HG03521 (cell line): Measurements from ENCODE around the gene KCNG1.
"Not testable (repeated sequence)": the region's sequence is repeated elsewhere in the genome, so short reads cannot be mapped to it uniquely, and the experiment has no call there.

Experiments
- ATAC-seq: cut with Tn5 transposase; IDR thresholded peaks from one replicate; pipeline ENCODE4 v1.9.1; 2021; ENCODE audit warnings: mild to moderate bottlenecking, moderate library complexity; ENCODE audit not compliant: unreplicated experiment

KCNG1 gene

DNA sequence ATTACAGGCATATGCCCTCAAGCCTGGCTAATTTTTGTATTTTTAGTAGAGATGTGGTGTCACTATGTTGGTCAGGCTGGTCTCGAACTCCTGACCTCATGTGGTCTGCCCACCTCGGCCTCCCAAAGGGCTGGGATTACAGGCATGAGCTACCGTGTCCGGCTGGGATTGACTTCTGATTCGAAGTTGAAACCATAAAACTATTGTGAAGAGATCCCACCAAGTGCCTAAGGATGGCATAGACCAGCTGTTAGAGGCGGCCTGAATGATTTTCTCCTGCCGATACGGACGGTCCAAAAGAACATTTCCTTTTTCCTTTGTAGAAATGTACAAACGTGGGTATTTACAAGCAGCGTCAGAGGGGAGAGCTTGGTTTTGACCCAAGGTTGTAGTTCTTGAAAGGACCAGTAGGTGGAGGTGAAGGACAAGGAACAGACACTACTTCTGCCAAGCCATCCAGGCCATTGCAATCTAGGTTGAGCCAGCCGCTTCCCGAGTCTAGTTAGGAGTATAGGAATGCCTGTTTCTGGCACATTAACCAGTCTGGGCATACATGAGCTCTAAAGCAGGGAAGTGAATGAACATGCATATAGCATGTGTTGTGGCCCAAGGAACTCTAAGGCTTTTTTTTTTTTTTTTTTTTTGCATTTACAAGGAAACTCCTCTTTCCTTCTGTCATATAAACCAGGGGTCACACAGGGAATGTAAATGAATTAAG lies 35.3 kb downstream of the KCNG1 start:
- no peak for ATAC-seq

DNA sequence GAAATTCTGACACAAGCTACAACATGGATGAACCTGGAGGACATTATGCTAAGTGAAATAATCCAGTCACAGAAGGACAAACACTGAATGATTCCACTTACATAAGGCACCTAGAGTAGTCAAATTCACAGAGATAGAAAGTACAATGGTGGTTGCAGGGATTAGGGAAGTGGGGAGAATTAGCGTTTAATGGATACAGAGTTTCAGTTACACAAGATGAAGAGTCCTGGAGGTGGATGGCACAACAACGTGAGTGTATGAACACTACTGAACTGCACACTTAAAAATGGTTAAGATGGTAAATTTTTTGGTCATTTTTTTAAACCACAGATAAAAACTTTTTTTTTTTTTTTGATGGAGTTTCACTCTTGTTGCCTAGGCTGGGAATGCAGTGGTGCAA lies 39.6 kb downstream of the KCNG1 start:
- no peak for ATAC-seq

DNA sequence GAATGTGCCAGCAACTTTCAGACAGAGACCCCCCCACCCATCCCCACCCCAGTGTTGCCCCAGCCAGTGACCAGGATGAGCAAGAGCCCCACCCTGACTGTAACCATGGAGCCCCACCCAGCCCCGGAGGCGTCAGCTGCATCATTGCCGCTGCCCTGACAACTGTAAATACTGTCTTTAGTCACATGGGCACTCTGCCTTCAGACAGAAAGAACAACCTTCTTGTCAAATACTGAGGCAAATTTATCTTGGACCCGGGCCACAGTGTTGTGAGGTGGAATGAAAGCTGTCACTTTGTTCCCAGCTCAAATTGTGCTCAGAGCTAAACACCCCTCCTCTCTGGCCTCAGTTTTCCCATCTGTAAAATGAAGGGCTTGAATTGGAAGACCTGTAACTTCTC lies 40.5 kb downstream of the KCNG1 start:
- no peak for ATAC-seq

DNA sequence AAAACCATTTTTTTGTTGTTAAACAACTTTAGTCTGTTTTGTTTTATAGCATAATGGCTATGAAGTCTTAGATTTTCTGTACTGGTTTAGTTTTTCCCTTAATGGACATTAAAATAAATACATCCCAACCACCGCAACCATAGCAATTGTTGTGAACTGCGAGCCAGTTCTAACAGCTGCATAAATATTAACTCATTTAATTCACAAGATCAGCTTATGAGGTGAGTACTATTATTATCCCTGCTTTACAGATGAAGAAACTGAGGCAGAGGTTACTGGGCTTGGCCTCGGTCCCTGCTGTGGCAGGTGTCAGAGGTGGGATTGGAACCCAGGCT lies 41.2 kb downstream of the KCNG1 start:
- ATAC-seq: no peak

DNA sequence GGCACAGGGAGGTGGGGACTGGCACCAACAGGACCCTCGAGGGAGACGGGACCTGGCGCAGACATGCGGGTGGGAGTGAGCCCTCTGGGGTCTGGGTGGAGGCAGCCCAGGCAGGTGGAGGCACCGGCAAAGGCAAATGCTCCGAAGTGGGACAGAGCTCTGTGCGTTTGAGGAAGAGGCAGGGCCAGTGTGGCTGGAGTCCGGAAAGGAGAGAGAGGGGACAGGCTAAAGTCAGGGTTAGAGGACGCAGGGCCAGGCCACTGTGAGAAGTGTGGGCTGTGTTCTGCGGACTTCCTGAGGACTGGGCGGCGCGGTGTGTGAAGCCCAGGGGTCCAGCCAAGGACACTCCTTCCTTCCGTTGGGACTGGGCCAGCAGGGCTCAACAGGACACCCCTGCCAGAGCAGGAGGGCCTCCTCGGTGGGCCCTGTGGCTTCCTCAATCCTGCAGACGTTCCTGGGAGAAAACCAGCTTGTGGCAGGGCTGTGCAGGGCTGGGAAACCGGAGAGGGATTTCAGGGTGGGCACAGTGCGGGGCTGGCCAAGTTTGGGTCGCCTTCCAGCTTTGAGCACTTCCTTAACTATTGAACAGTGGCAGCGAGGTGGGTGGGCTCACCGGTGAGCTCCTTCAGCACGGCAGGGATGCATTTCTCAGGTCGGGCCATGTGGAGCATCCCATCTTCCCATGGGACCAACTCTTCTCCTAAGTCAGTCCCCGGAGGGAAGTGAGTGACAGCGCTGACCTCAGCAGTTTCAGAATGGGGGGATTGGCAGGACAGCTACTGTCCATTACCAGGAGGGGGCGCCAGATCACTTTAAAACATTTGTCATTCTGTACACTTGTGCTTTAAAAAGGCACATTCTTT lies 41.8 kb downstream of the KCNG1 start:
- no peak for ATAC-seq

DNA sequence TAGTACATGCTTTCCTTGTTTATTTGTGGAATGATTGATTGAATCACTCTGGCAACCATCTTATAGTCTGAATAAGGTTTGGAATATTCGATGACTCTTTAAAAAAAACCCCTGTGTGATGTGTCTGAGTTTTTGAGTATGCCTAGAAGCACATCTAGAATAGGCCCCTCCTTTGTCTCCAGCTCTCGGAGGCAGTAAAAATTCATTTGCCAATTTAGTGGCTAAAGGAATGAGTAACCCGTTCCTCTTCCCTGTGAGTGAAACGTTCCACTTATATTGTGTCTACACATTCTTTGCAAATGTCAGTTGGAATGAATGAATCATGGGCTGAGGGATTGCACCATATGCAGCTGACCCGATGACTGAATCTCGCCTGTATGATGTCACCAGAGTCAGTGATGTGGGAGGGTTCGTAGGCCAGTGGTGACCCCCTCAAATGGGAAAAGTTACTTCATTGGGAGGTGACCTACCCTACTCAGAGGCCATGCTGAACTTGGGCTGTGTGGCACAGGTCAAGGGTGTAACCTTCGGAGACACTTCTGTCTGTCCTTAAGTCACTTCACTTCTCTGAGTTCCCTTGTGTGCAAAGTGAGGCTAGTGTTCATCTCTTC lies 42.7 kb downstream of the KCNG1 start:
- ATAC-seq: no peak

DNA sequence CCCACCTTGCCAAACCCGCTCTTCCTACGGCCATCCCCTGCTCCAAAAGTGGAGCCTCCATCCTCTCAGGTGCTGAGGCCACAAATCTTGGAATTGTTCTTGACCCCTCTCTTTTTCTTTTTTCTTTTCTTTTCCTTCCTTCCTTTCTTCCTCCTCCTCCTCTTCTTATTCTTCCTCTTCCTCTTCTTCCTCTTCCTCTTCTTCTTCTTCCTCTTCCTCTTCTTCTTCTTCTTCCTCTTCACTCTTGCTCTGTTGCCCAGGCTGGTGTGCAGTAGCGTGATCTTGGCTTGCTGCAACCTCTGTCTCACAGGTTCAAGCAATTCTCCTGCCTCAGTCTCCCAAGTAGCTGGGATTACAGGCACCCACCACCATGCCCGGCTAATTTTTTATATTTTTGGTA lies 44.4 kb downstream of the KCNG1 start:
- ATAC-seq: not testable (repeated sequence)

DNA sequence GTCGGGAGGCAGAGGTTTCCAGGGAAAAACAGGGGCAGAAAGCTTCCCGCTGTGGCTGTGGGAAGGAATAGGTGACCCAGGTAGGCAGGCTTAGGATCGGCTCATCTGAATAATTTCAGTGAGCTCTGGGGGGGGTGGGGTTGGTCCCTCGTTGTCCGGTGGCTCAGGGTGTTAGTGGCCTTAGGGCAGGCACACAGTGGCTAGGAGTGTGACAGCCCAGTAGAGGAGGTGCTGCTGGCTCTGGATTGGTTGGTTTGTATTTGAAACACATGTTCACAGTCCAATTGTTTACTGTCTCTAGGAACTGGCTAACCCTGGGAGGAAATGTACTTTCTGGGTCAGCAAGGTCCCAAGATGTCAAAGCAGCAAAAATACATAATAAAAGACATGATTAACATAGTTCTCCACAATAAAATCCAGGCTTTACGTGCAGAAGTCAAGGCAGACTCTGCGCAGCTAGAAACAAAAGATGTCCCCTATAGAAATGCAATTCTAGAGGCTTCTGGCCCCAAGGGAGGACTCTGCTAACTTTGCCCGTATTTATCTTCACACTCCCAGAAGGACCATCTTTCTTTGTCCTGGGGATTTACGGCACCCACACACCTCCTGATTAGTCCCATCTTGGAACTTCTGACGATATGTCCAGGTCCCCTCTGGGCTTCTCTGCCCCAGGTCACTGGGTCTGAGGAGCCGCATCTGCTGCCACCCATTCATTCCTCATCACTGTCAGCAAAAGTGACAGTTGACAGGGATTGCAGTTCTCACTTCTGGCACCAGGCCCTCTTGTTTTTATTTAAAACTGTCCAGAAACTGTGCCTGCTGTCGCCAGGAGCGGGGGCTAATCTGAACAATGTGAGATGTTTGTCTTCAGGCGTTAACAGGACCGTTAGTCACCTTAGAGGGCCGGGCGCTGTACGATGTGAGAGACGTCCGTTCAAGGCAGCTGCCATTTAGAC lies 45.6 kb downstream of the KCNG1 start:
- ATAC-seq: no peak

DNA sequence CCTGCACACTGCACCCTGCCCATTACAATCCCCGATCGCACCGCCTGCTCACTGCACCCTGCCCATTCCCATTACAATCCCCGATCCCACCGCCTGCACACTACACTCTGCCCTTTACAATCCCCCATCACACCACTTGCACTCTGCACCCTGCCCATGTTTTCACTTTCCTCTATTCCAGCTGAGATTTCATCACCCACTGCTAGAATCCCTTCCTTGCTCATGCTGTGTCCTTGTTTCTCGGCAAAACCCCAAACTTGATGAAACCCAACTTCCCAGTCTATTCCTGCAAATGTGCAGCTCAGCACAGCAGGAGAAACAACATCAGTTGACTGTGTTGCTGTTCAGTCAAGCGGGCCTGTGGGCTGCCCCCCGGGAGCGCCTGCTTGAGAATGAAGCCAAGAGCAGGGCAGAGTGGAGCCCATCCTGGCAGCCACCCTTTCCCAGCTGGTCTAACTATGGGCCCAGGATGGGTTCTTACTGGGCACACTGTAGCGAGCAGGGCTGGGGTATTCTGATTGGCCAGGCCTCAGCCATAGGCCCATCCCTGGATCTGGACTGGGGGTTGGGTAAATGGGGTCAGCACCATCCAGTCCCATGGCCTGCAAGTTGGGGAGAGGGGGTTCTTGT lies 47.1 kb downstream of the KCNG1 start:
- no peak for ATAC-seq

DNA sequence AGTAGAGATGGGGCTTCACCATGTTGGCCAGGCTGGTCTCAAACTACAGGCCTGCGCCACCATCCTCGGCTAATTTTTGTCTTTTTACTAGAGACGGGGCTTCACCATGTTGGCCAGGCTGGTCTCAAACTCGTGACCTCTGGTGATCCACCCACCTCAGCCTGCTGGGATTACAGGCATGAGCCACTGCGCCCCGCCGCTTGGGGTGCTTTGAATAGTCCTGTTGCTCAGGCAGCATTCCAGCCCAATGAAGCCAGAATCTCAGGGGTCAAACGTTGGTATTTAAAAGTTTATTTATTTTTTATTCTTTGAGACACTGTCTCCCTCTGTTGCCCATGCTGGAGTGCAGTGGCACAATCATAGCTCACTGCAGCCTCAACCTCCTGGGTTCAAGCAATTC lies 53.0 kb downstream of the KCNG1 start:
- no peak for ATAC-seq

DNA sequence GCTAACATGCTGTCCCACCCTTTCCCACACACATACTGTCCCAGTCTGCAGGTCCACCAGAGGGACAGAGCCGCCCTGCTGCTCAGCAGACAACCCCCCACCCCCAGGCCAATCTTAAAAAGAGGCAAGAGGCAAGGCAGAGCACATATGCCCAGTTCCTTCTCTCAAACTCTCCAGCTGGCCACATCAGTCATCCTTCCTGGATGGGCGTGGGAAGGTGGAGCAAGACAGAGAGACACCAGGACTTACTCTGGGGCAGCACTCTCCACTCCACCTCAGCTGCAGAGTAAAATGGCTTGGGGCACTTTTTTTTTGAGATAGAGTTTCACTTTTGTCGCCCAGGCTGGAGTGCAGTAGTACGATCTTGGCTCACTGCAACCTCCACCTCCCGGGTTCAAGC lies 53.5 kb downstream of the KCNG1 start:
- no peak for ATAC-seq

DNA sequence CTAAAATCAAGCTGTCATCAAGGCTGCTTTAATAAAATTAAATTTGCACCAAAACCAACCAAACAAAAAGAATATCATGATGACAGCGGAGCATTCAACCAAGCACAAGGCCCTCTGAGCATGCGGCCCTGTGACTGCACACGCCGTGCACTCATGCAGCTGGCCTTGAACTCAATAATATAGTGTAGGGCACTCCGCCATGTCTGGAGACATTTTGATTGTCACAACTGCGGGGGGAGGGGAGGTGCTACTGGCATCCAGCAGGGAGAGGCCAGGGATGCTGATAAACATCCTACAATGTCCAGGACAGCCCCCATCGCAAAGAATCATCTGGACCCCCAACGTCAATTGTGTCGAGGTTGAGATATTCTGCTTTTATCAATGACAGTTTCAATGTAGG lies 54.6 kb downstream of the KCNG1 start:
- ATAC-seq: no peak

DNA sequence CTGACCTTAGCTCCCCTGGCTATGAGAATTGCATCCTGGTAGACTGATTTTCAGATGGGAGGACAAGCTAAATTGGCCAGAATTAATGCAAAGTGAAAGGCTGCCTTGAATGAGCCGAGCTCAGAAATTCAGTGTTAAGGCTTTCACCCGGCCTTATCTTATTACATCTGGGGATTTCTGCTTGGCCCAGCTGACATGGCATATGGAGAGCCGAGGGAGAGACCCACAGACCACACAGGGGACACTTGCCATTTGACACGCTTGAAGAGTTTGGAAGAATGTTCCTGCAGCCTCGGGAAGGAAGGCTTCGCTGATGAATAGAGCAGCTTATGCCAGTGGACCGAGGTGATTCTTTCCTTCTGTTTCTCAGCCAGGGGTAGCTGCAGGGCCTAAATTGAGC lies 55.3 kb downstream of the KCNG1 start:
- no peak for ATAC-seq

DNA sequence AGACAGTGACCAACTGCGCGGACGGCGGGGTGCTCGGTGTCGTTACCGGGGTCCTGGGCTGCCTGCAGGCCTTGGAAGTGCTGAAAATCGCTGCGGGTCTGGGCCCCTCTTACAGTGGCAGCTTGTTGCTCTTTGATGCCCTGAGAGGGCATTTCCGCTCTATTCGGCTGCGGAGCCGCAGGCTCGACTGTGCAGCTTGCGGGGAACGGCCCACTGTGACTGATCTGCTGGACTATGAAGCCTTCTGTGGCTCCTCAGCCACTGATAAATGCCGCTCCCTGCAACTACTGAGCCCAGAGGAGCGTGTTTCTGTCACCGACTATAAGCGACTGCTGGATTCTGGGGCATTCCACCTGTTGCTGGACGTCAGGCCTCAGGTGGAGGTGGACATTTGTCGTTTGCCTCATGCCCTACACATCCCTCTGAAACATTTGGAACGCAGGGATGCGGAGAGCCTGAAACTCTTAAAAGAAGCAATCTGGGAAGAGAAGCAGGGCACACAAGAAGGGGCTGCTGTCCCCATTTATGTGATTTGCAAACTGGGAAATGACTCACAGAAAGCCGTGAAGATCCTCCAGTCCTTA lies 63.3 kb downstream of the KCNG1 start:
- ATAC-seq: no peak

DNA sequence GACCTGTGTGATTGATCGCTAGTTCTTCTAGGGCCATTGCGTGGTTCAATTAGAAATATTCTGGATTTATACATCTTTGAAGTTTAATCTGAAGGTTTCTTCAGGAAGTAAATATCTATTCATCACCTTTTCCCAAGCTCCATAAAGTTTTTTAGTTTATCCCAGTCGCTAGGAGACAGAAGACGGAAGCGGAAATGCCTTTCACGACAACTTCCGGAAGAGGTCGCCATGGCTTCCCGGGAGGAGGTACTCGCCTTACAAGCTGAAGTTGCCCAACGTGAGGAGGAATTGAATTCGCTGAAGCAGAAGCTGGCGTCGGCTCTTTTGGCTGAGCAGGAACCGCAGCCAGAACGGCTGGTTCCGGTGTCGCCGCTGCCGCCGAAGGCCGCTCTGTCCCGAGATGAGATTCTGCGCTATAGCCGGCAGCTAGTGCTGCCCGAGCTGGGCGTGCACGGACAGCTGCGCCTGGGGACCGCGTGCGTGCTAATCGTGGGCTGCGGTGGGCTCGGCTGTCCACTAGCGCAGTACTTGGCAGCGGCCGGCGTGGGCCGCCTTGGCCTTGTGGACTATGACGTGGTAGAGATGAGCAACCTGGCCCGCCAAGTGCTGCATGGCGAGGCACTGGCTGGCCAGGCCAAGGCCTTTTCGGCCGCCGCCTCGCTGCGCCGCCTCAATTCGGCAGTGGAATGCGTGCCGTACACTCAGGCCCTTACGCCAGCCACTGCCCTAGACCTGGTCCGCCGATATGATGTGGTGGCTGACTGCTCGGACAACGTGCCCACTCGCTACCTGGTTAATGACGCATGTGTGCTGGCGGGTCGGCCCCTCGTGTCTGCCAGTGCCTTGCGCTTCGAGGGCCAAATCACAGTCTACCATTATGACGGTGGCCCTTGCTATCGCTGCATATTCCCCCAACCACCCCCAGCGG lies 64.0 kb downstream of the KCNG1 start, which contains the start of gene MOCS3:
Gene MOCS3, plus strand, starts transcription at position 204 of the 928 bp plus-strand sequence. Its CDS starts 25 bp downstream, at position 229.
- peak; percentile 68 for ATAC-seq

DNA sequence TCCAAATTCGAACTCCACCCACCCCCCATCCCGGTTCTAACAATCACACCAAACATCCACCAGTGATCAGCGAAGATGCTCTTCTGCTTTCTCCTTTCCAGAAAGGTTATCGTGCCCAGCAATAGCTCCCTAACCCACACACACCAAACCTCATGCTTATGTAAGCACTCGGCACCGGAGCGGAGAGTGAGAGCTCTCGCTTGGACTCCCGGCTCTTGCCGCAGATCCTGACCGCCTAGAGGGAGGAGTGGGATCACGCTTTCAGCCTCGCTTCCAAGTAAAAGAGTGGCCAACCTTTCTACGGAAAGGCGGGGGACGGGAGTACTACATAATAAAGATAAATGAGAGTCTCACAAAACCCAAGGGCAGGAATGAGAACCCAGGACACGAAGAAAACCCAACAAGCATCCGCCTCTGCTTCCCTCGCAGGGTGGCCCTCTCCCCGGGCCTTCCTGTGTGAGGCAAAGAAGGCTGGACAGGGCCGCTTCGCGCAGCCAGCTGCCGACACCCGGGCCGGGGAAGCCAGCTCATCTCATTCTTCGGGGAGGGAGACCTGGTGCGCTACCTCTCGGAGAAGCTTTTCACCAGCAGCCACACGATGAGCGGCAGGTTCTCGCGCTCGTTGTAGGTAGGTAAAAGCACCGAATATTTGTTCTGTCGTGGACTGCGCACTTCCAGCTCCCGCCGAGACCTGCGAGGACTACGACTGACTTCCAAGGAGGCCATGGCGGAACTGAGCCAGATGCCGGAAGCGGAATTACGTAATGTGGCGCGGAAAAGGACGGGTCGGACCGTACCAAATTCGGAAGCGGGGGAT lies 64.9 kb downstream of the KCNG1 start, which contains the start of gene DPM1:
Gene DPM1, minus strand, starts transcription at position 735 of the 817 bp plus-strand sequence. Its CDS starts 9 bp downstream, at position 726.
- peak; percentile 78 for ATAC-seq

DNA sequence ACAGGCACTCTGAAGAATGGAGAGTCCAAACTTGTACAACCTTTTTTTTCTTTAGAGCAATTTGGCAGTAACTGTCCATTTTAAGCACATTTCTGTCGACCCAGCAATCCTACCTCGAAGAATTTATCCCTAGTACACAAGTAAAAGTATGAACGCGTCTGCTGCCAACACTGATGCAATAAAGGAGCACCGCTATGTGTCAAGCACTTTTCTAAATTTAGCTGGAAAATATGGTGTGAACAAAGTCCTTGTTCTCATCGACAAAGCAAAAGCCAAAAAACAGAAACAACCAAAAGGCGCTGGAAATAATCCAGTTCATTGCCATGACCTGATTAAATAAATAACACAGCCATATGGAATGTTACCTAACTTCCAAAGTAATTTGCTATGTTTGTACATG lies 65.6 kb downstream of the KCNG1 start:
- no peak for ATAC-seq

DNA sequence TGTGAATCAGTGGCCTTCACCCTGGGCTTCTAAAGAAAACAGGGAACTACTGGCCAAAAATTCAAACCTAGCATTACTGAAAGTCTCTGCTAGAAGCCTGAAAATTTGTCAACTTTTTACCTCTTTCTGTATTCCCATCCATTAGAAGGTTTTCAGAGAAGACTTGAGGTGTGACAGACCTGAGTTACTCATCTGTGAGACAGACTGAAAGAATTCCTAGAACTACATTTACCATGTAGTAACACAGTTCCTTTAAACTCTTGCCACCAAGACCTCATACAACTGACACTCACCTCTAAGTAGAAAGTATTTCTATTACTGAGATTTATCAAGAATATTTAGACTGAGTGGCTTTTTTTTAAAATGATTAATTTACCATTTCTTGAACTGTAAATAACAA lies 69.1 kb downstream of the KCNG1 start:
- ATAC-seq: no peak
